A673 (cell line): ENCODE measurements around the gene JRKL.
"Not testable (repeated sequence)": the region's sequence is repeated elsewhere in the genome, so short reads cannot be mapped to it uniquely, and the experiment has no call there.

Experiments used
- CTCF ChIP-seq: fragments of 300-800, 200-600 bp; sonication (generic); conservative IDR thresholded peaks from 2 replicates; pipeline ENCODE4 v1.5.1; 2017; ENCODE audit warnings: low read depth, mild to moderate bottlenecking, antibody characterized with exemption, low read length, moderate library complexity, mixed read lengths
- EZH2 ChIP-seq: fragments of 200-600 bp; sonication (generic); IDR thresholded peaks from 2 replicates; pipeline ENCODE4 v1.6.1; 2017; ENCODE audit warnings: borderline replicate concordance, low read depth, mild to moderate bottlenecking, mixed read lengths, antibody characterized with exemption, low read length; ENCODE audit not compliant: poor library complexity, severe bottlenecking

GRCh38 chr11:96411412-96411811, 21.6 kb downstream of the JRKL start:
- not testable (repeated sequence) for TF ChIP-seq EZH2, CTCF
